ENCODE results near the gene IRF9.

- no peak for TF ChIP-seq PATZ1 (CRISPR knock-in tag; IDR thresholded peaks at IDR 0.05; ENCODE audit: borderline replicate concordance)
- TF ChIP-seq CREB5 (CRISPR knock-in tag; IDR thresholded peaks at IDR 0.05; ENCODE audit: low read depth), result no peak
- TF ChIP-seq TCF4 (CRISPR knock-in tag; IDR thresholded peaks at IDR 0.05; ENCODE audit: borderline replicate concordance), result no peak
Measured at GRCh38 chr14:24136684-24137528, 24.2 kb upstream of the IRF9 start.
